Spleen (tissue), 11 donors: ENCODE measurements around the gene PSG2. TPM values are rescaled to one million over a fixed set of nuclear protein-coding genes. Genes with fewer than 3 reads are reported as not detected.
A peak's percentile ranks its signal among the peaks of the same experiment; 100 is the strongest.
"Not testable (repeated sequence)": the region's sequence is repeated elsewhere in the genome, so short reads cannot be mapped to it uniquely, and the experiment has no call there.

Source experiments
- DNase-seq: peaks from one replicate; pipeline ENCODE4 v3.0.0-alpha.2; 2020
- H3K27ac ChIP-seq, 8 donors: fragments of 200-600 bp; sonication (generic) in 7 of 8; 1 replicate in 4 of 8; 2 replicates in 4 of 8; pipeline versions ENCODE4 v1.5.0 to v1.8.0; 2016 to 2021; ENCODE audit warnings: inconsistent platforms in 4 of 8, mild to moderate bottlenecking in 4 of 8, moderate library complexity in 1 of 8
- H3K27me3 ChIP-seq, 7 donors: fragments of 200-600 bp; sonication (generic) in 6 of 7; replicated peaks in 1 of 7; 1 replicate in 4 of 7; 2 replicates in 3 of 7; pipeline versions ENCODE4 v1.5.0 to v1.8.0; 2016 to 2021; ENCODE audit warnings: inconsistent platforms in 3 of 7, mild to moderate bottlenecking in 1 of 7
- H3K36me3 ChIP-seq, 6 donors: fragments of 200-600 bp; sonication (generic) in 5 of 6; 1 replicate in 4 of 6; 2 replicates in 2 of 6; pipeline versions ENCODE4 v1.5.0 to v1.8.0; 2016 to 2021; ENCODE audit warnings: inconsistent platforms in 2 of 6
- H3K4me1 ChIP-seq, 6 donors: fragments of 200-600 bp; sonication (generic) in 5 of 6; 1 replicate in 3 of 6; 2 replicates in 3 of 6; pipeline versions ENCODE4 v1.5.0 to v1.8.0; 2016 to 2021; ENCODE audit warnings: inconsistent platforms in 3 of 6
- H3K4me3 ChIP-seq, 8 donors: fragments of 200-600 bp; sonication (generic) in 7 of 8; 1 replicate in 4 of 8; 2 replicates in 4 of 8; pipeline versions ENCODE4 v1.5.0 to v1.8.0; 2016 to 2021; ENCODE audit warnings: inconsistent platforms in 4 of 8, mild to moderate bottlenecking in 4 of 8, moderate library complexity in 2 of 8
- H3K9me3 ChIP-seq, 8 donors: fragments of 200-600 bp; sonication (generic) in 7 of 8; 1 replicate in 4 of 8; 2 replicates in 4 of 8; pipeline versions ENCODE4 v1.5.0 to v1.8.0; 2016 to 2021; ENCODE audit warnings: inconsistent platforms in 4 of 8
- POLR2A ChIP-seq, 3 donors: fragments of 450-650 bp; IDR thresholded peaks; one replicate each; pipeline ENCODE4 v1.5.1; 2017; ENCODE audit warnings: antibody characterized with exemption in 3 of 3, mild to moderate bottlenecking in 1 of 3
- POLR2AphosphoS5 ChIP-seq, 3 donors: sonication (generic); formaldehyde crosslinking; IDR thresholded peaks; one replicate each; pipeline ENCODE4 v1.5.1; 2017; ENCODE audit warnings: antibody characterized with exemption in 3 of 3
- WGBS, 5 donors: extraction: QIAGEN DNeasy Blood & Tissue Kit in 3 of 5; methylation state at CpG; one replicate each; pipeline versions ENCODE4 v1.1.5 to v1.1.7; 2013 to 2018; 5-methylcytosine and 5-hydroxymethylcytosine counted together
- intact Hi-C: fragments of 100-400 bp; cut with DNase I; formaldehyde crosslinking; loops from one replicate; pipeline ENCODE4 v1.15.0; 2023; ENCODE audit warnings: low total_unique reads
- polyA plus RNA-seq, 3 donors: library from polyadenylated mRNA; stranded (reverse); fragments of 200-250 nt; gene quantifications; one replicate each; pipeline ENCODE4 v1.2.1, GENCODE V29; 2013
- total RNA-seq, 7 donors: library from RNA; depleted of rRNA in 3 of 7; stranded (reverse); fragments of >200 nt in 3 of 7; fragmentation: NEBNext Ultra II Directional in 4 of 7; extraction: Animal tissue kit (Norgen Biotek cat#: 25700) in 4 of 7; gene quantifications; one replicate each; pipeline versions ENCODE4 v1.1.0 to v1.2.1, GENCODE V29; 2016 to 2021
- TF ChIP-seq, protein P1 (sequence below), 11 experiments: fragments of 200-600 bp in 7 of 11; fragments of 450-650 bp in 4 of 11; sonication (generic) in 4 of 11; IDR thresholded peaks in 8 of 11; conservative IDR thresholded peaks in 3 of 11; 1 replicate in 7 of 11; 2 replicates in 4 of 11; pipeline versions ENCODE4 v1.4.0 to v1.8.0; 2016 to 2021; ENCODE audit warnings: antibody characterized with exemption in 11 of 11, inconsistent platforms in 4 of 11, mild to moderate bottlenecking in 1 of 11
- donor health status: healthy with polysubstance abuse.
- donor health status: DM: no; HTN: no; CAD: no; lungs with moderate emphysema.
- donor health status: DM: no; HTN: no; CAD: no.
- donor health status: Bipolar disorder and iron deficiency.
- donor health status: healthy.
- donor health status: DM: no; HTN: no; CAD: no.
- donor health status: DM: yes; HTN: yes; CAD: no.

Gene PSG2
- total and polyA plus RNA-seq, 10 donors = not detected

DNA sequence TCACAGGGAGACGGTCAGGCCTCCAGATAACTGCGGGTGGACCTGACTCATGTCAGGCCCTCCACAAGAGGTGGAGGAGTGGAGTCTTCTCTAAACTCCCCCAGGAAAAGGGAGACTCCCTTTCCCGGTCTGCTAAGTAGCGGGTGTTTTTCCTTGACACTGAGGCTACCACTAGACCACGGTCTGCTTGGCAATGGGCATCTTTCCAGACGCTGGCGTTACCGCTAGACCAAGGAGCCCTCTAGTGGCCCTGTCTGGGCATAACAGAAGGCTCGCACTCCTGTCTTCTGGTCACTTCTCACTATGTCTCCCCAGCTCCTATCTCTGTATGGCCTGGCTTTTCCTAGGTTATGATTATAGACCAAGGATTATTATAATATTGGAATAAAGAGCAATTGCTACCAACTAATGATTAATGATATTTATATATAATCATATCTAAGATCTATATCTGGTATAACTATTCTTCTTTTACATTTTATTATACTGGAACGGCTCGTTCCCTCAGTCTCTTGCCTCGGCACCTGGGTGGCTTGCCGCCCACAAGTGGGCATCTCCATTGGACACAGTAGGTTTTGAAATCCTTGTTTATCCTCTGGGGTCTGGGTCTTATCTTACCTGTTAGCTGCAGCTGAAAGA lies 5.3 kb upstream of the PSG2 start:
- TF ChIP-seq, protein P1, sequence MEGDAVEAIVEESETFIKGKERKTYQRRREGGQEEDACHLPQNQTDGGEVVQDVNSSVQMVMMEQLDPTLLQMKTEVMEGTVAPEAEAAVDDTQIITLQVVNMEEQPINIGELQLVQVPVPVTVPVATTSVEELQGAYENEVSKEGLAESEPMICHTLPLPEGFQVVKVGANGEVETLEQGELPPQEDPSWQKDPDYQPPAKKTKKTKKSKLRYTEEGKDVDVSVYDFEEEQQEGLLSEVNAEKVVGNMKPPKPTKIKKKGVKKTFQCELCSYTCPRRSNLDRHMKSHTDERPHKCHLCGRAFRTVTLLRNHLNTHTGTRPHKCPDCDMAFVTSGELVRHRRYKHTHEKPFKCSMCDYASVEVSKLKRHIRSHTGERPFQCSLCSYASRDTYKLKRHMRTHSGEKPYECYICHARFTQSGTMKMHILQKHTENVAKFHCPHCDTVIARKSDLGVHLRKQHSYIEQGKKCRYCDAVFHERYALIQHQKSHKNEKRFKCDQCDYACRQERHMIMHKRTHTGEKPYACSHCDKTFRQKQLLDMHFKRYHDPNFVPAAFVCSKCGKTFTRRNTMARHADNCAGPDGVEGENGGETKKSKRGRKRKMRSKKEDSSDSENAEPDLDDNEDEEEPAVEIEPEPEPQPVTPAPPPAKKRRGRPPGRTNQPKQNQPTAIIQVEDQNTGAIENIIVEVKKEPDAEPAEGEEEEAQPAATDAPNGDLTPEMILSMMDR (IDR thresholded peaks at IDR 0.05 in 8 of 11, conservative IDR thresholded peaks at IDR 0.05 in 3 of 11) = peak in 6 of 11 experiments; percentile 43 to 71 (median 64)
- H3K27ac ChIP-seq, H3K9me3 ChIP-seq, H3K4me1 ChIP-seq, H3K36me3 ChIP-seq, H3K27me3 ChIP-seq, intact Hi-C loops, DNase-seq, H3K4me3 ChIP-seq: not testable (repeated sequence)
- 45 to 54% (median 51%) methylated on average over 13 of the region's 13 CpGs for WGBS, 5 donors

DNA sequence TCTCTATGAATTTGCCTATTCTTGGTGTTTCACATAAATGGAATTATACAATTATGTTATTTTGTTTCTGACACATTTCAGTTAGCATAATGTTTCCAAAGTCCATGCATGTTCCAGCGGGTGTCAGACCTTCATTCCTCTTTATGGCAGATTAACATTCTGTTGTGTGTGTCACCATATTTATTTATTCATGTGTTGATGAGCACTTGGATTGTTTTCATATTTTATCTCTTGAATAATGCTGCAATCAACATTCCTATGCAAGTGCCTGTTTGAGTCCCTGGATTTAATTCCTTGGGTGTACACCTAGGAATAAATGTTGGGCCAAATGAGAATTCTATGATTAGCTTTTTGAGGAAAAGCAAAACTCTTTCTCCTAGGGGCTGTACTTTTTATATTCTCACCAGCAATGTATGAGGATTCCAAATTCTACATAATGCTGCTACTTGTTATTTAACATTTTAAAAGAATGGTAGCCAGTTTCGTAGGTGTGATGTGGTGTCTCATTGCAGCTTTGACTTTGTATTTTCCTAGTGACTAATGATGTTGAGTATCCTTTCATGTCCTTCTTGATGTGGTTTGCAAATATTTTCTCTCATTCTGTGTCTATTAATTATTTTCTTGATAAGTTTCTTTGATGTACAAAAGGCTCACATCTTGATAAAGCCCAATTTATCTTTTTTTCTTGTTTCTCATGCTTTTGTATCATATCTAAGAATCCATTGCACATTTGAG lies 3.5 kb upstream of the PSG2 start:
- H3K9me3 ChIP-seq, H3K27ac ChIP-seq, intact Hi-C loops, H3K36me3 ChIP-seq, H3K4me3 ChIP-seq, H3K27me3 ChIP-seq, DNase-seq, H3K4me1 ChIP-seq: not testable (repeated sequence)
- 68 to 79% (median 78%) methylated on average over 2 of the region's 2 CpGs for WGBS, 5 donors

DNA sequence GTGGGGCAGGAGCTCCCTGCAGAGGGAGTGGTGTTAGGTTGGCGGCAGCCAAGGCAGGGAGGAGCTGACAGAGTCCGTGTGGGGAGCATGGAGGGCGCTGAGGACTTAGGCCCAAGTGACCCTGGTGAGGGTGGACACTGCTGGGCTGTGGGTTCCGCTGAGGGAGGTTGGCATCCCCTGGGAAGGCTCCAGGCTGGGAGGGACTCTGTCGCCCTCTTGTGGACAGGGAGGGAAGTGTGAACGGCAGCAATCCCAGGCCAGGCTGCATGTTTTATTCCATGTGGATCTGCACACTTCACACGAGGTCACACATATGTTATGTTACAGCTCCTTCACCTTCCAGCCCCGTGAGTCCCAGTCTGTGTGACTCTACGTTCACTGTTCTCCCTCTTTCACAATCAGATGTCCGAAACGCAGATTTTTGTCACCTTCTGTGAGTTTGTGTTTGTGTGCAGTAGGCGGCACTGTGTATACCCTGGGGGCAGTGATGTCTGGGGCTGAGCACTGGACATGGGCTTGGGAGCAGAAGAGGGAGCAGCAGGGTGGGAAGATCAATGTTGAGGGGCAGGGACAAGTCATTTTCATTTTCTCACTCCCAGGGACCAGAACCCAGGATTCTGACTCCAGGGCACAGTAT lies 1.8 kb upstream of the PSG2 start:
- H3K27me3 ChIP-seq, intact Hi-C loops, DNase-seq, H3K27ac ChIP-seq, H3K4me3 ChIP-seq, H3K4me1 ChIP-seq, H3K36me3 ChIP-seq, H3K9me3 ChIP-seq: not testable (repeated sequence)
- TF ChIP-seq, protein P1 (IDR thresholded peaks at IDR 0.05 in 8 of 11, conservative IDR thresholded peaks at IDR 0.05 in 3 of 11) = peak in 6 of 11 experiments; percentile 22 to 56 (median 46)
- WGBS, 5 donors = 46 to 56% (median 53%) methylated on average over 10 to 12 of the region's 12 CpGs

DNA sequence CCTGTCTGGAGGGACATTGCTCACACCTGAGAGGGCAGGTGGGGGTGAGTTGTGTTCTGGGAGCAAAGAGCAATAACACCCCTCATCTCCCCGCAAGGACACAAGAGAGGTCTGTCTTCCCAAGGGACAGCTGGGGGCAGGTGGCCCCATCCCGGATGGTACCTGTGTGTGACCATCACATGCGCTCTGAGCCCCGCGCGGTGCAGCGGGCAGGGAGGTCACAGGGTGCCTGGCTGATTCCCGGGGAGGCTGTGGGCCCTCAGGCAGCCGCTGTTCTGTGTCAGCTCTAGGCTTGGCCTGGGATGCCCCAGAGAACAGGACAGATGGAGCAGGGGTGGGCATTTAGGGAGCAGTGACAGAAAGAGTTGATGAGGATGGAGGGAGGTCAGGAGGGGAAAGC lies 1.2 kb upstream of the PSG2 start:
- H3K27me3 ChIP-seq, H3K27ac ChIP-seq, H3K4me1 ChIP-seq, DNase-seq, H3K36me3 ChIP-seq, intact Hi-C loops, H3K4me3 ChIP-seq, H3K9me3 ChIP-seq: not testable (repeated sequence)
- WGBS, 5 donors = 92 to 94% (median 93%) methylated on average over 9 of the region's 9 CpGs

DNA sequence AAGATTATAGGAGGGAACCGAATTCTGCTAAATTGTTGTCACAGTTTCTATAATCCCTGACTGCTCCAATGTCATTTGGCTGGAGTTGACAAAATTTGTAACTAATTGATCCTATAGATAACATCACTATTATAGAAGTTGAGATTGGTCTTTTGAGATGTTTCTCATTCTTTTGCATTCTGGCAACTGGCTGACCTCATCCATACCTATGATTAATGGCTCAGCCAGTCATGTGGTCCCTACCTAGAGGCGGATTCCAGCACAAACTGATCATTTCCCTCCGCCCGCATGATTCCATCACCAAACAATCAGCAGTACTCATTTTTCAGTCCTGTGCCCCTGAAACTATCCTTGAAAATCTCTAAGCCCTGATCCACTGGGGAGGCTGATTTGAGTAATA lies 4.2 kb downstream of the PSG2 start:
- TF ChIP-seq POLR2A (IDR thresholded peaks at IDR 0.05) (no peak), POLR2AphosphoS5 (IDR thresholded peaks at IDR 0.05) (no peak)
- TF ChIP-seq, protein P1 (IDR thresholded peaks at IDR 0.05 in 8 of 11, conservative IDR thresholded peaks at IDR 0.05 in 3 of 11) = no peak
- Histone ChIP-seq H3K36me3 (no peaks in the 10 kb centered on the region), H3K27me3 (no peaks in the 10 kb centered on the region), H3K27ac (no peak overlapping the region), H3K4me1 (no peaks in the 10 kb centered on the region), H3K9me3 (no peaks in the 10 kb centered on the region), H3K4me3 (no peak overlapping the region)
- DNase-seq = no peak
- intact Hi-C loops = no loop called here
- 84 to 90% (median 87%) methylated on average over 4 of the region's 4 CpGs for WGBS, 5 donors

DNA sequence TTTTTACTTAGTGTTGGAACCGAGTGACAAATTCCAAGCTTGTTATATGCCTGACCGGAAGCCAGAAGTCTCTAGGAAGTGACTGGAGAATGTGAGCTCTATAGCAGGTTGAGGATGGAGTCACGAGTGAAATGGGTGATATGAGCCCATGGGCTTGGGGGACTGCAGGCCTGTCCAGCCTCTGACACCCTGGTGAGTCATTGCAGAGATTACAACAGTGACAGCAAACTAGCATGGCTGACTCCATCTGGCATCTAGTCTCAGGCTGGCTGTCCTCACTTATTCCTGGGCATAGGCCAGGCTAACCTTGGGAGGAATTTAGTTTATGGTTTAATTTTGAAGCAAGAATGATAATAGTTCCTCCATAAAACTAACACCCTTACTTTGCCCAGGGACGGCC lies 4.6 kb downstream of the PSG2 start:
- H3K4me1 ChIP-seq, H3K36me3 ChIP-seq, H3K27me3 ChIP-seq, H3K9me3 ChIP-seq, H3K4me3 ChIP-seq, H3K27ac ChIP-seq, DNase-seq, intact Hi-C loops: not testable (repeated sequence)
- WGBS, 5 donors = 71 to 82% (median 79%) methylated on average over 4 of the region's 4 CpGs

DNA sequence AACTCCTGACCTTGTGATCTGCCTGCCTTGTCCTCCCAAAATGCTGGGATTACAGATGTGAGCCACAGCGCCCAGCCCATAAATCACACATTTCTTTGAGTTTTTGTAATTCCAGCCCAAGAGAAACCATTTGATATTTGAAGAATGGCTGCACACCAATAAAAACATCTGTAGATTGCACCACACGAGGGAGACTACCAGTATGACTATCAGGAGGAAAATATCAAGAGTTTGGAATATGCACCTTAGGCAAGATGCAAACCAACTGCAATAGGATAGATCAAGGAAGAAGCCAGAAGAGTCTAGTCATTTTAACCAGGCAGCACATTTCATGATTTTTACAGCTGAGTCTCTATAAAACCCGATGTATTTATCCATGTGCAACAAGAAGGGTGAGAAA lies 20.1 kb downstream of the PSG2 start:
- H3K4me3 ChIP-seq, H3K36me3 ChIP-seq, intact Hi-C loops, H3K27ac ChIP-seq, H3K4me1 ChIP-seq, H3K9me3 ChIP-seq, DNase-seq: not testable (repeated sequence)
- 67 to 80% (median 73%) methylated on average over 3 of the region's 3 CpGs for WGBS, 5 donors
- peaks cover 0 to 11% (median 0%) of the 10 kb centered on the region in 7 donors for H3K27me3 ChIP-seq
